MM.1S (cell line): ENCODE data around the gene ZNF638.

Experiments used
- DNase-seq: peaks from one replicate; pipeline ENCODE4 v3.0.0-alpha.2; 2015
- H2AFZ ChIP-seq: fragments of 300-600 bp; sonication (generic); 2 replicates; pipeline ENCODE4 v1.6.0; 2016; ENCODE audit warnings: antibody characterized with exemption, low read length
- H3F3A ChIP-seq: fragments of 300-600 bp; sonication (generic); 2 replicates; pipeline ENCODE4 v1.6.1; 2016; ENCODE audit warnings: mild to moderate bottlenecking, antibody characterized with exemption, low read length, moderate library complexity, mixed read lengths; ENCODE audit not compliant: insufficient read depth
- H3K27ac ChIP-seq: fragments of 300-600 bp; sonication (generic); 2 replicates; pipeline ENCODE4 v1.5.1; 2016; ENCODE audit warnings: mild to moderate bottlenecking, low read length
- H3K27me3 ChIP-seq: fragments of 300-600 bp; sonication (generic); replicated peaks from 2 replicates; pipeline ENCODE4 v1.6.0; 2016; ENCODE audit warnings: low read length; ENCODE audit not compliant: insufficient read depth
- H3K36me3 ChIP-seq: fragments of 300-600 bp; sonication (generic); replicated peaks from 2 replicates; pipeline ENCODE4 v1.6.1; 2016; ENCODE audit warnings: mild to moderate bottlenecking, low read length, mixed read lengths; ENCODE audit not compliant: insufficient read depth
- H3K4me1 ChIP-seq: fragments of 300-600 bp; sonication (generic); 2 replicates; pipeline ENCODE4 v1.6.1; 2016; ENCODE audit warnings: low read length, mixed read lengths
- H3K4me2 ChIP-seq: fragments of 300-600 bp; sonication (generic); 2 replicates; pipeline ENCODE4 v1.6.0; 2016; ENCODE audit warnings: low read depth, low read length
- H3K4me3 ChIP-seq: fragments of 300-600 bp; sonication (generic); 2 replicates; pipeline ENCODE4 v1.5.1; 2016; ENCODE audit warnings: low read length, mixed read lengths
- H3K79me2 ChIP-seq: fragments of 300-600 bp; sonication (generic); 2 replicates; pipeline ENCODE4 v1.6.1; 2016; ENCODE audit warnings: mixed run types, low read length, mixed read lengths
- H3K9ac ChIP-seq: fragments of 300-600 bp; sonication (generic); 2 replicates; pipeline ENCODE4 v1.6.1; 2016; ENCODE audit warnings: low read length, mixed read lengths
- H3K9me2 ChIP-seq: fragments of 300-600 bp; sonication (generic); replicated peaks from 2 replicates; pipeline ENCODE4 v1.6.1; 2016; ENCODE audit warnings: mild to moderate bottlenecking, low read length, mixed read lengths; ENCODE audit not compliant: insufficient read depth
- H3K9me3 ChIP-seq: fragments of 300-600 bp; sonication (generic); replicated peaks from 2 replicates; pipeline ENCODE4 v1.6.1; 2016; ENCODE audit warnings: mild to moderate bottlenecking, low read length, mixed read lengths; ENCODE audit not compliant: insufficient read depth
- H4K20me1 ChIP-seq: fragments of 300-600 bp; sonication (generic); 2 replicates; pipeline ENCODE4 v1.6.1; 2016; ENCODE audit warnings: mild to moderate bottlenecking, low read length, moderate library complexity, mixed read lengths; ENCODE audit not compliant: insufficient read depth
- CTCF ChIP-seq: fragments of 300-600 bp; sonication (generic); IDR thresholded peaks from 2 replicates; pipeline ENCODE4 v1.5.1; 2016; ENCODE audit warnings: antibody characterized with exemption, low read length, mixed read lengths
- EZH2 ChIP-seq: fragments of 300-600 bp; sonication (generic); optimal IDR thresholded peaks from 2 replicates; pipeline ENCODE3; 2017; ENCODE audit warnings: low read depth, mild to moderate bottlenecking, antibody characterized with exemption, low read length, mixed read lengths
- EZH2phosphoT487 ChIP-seq: fragments of 300-600 bp; sonication (generic); IDR thresholded peaks from 2 replicates; pipeline ENCODE4 v1.6.1; 2018; ENCODE audit warnings: antibody characterized with exemption, low read length

ZNF638 gene

GRCh38 chr2:71370015-71370414 is 38.4 kb downstream of the ZNF638 start:
- 0 out of 2 replicates have a peak, but pooled peaks cover 3% of the 10 kb centered on the region for H4K20me1 ChIP-seq
- no peaks in the 10 kb centered on the region; the same call in 1 of the 2 replicates for H3K36me3 ChIP-seq
- H3K4me2 ChIP-seq = no peak overlapping the region

GRCh38 chr2:71372042-71372441 is 40.5 kb downstream of the ZNF638 start:
- H3K4me1 ChIP-seq = no peaks in the 10 kb centered on the region
- H3K4me3 ChIP-seq = no peak overlapping the region
- H4K20me1 ChIP-seq = 0 out of 2 replicates have a peak, but pooled peaks cover 3% of the 10 kb centered on the region
- H3K9ac ChIP-seq = no peak overlapping the region
- DNase-seq = no peak
- H3K27me3 ChIP-seq = no peaks in the 10 kb centered on the region
- no peaks in the 10 kb centered on the region for H3K9me2 ChIP-seq
- no peaks in the 10 kb centered on the region for H3F3A ChIP-seq
- H3K27ac ChIP-seq = no peak overlapping the region
- no peak overlapping the region for H3K4me2 ChIP-seq
- TF ChIP-seq EZH2phosphoT487 (no peak), EZH2 (no peak), CTCF (no peak)
- H3K36me3 ChIP-seq = no peaks in the 10 kb centered on the region
- H3K9me3 ChIP-seq = no peaks in the 10 kb centered on the region
- no peaks in the 10 kb centered on the region for H3K79me2 ChIP-seq
- H2AFZ ChIP-seq = no peak overlapping the region

More at GRCh38 chr2:71370015-71370414, 38.4 kb downstream of the ZNF638 start:
- DNase-seq = no peak
- Histone ChIP-seq H3K79me2 (no peaks in the 10 kb centered on the region), H3K27ac (no peak overlapping the region), H3K4me3 (no peak overlapping the region), H3K4me1 (no peaks in the 10 kb centered on the region), H3K9me2 (no peaks in the 10 kb centered on the region), H3K9ac (no peak overlapping the region), H3K27me3 (no peaks in the 10 kb centered on the region), H2AFZ (no peak overlapping the region), H3K9me3 (no peaks in the 10 kb centered on the region), H3F3A (no peaks in the 10 kb centered on the region)
- TF ChIP-seq EZH2phosphoT487 (no peak), CTCF (no peak), EZH2 (no peak)

GRCh38 chr2:71379086-71379485 is 47.5 kb downstream of the ZNF638 start:
- H3K4me3 ChIP-seq = no peak overlapping the region
- H2AFZ ChIP-seq = no peak overlapping the region
- no peak overlapping the region for H3K27ac ChIP-seq
- H3K4me2 ChIP-seq = 0 out of 2 replicates have a peak overlapping the region, but pooled peaks have one; percentile 9
- H3K27me3 ChIP-seq = no peaks in the 10 kb centered on the region
- TF ChIP-seq EZH2phosphoT487 (no peak), CTCF (no peak), EZH2 (no peak)
- peaks cover 11% of the 10 kb centered on the region for H3F3A ChIP-seq
- no peak overlapping the region for H3K9ac ChIP-seq
- H3K9me2 ChIP-seq = no peaks in the 10 kb centered on the region
- peaks cover 11% of the 10 kb centered on the region; the same call in 1 of the 2 replicates for H3K36me3 ChIP-seq
- no peaks in the 10 kb centered on the region for H4K20me1 ChIP-seq
- H3K9me3 ChIP-seq = no peaks in the 10 kb centered on the region
- H3K4me1 ChIP-seq = peaks cover 14% of the 10 kb centered on the region
- peak; percentile 18 for DNase-seq
- H3K79me2 ChIP-seq = no peaks in the 10 kb centered on the region

GRCh38 chr2:71380665-71381064 is 49.1 kb downstream of the ZNF638 start:
- Histone ChIP-seq H2AFZ (no peak overlapping the region), H3K4me1 (peaks cover 14% of the 10 kb centered on the region), H3F3A (peaks cover 11% of the 10 kb centered on the region), H3K36me3 (peaks cover 11% of the 10 kb centered on the region; the same call in 1 of the 2 replicates), H3K9me2 (no peaks in the 10 kb centered on the region), H3K4me2 (no peak overlapping the region), H3K27me3 (no peaks in the 10 kb centered on the region), H4K20me1 (no peaks in the 10 kb centered on the region), H3K9ac (no peak overlapping the region), H3K27ac (no peak overlapping the region), H3K4me3 (no peak overlapping the region), H3K9me3 (no peaks in the 10 kb centered on the region), H3K79me2 (no peaks in the 10 kb centered on the region)
- TF ChIP-seq CTCF (no peak), EZH2 (no peak), EZH2phosphoT487 (no peak)
- no peak for DNase-seq
